HepG2 (cell line): ENCODE results near the gene PSKH1. TPM values are rescaled to one million over a fixed set of nuclear protein-coding genes. Genes with fewer than 3 reads are reported as not detected.

Source experiments
- SKIL ChIP-seq: sonication (generic); formaldehyde crosslinking; IDR thresholded peaks from 2 replicates; pipeline ENCODE4 v1.8.0; 2022; ENCODE audit warnings: missing genetic modification reagents, mild to moderate bottlenecking, moderate library complexity, borderline replicate concordance
- TBP ChIP-seq: sonication (generic); formaldehyde crosslinking; IDR thresholded peaks from 2 replicates; pipeline ENCODE4 v1.5.0; 2020; ENCODE audit warnings: missing genetic modification reagents
- ZHX2 ChIP-seq, 2 experiments: sonication (generic) in 1 of 2; formaldehyde crosslinking in 1 of 2; IDR thresholded peaks; 2 replicates each; pipeline versions ENCODE4 v1.6.1 to v1.9.0; 2014 to 2022; ENCODE audit warnings: antibody characterized with exemption in 1 of 2, borderline replicate concordance in 1 of 2, inconsistent platforms in 1 of 2, low read depth in 1 of 2, missing genetic modification reagents in 1 of 2
- ZNF781 ChIP-seq: sonication (generic); formaldehyde crosslinking; IDR thresholded peaks from 2 replicates; pipeline ENCODE4 v1.5.1; 2020; ENCODE audit warnings: borderline replicate concordance, mild to moderate bottlenecking, missing genetic modification reagents; ENCODE audit errors: not compliant biosample characterization
- polyA plus RNA-seq, 8 experiments: library from polyadenylated mRNA; depleted of rRNA in 3 of 8; stranded (reverse) in 7 of 8; unstranded in 1 of 8; fragments of >200 nt; fragmentation: Illumina TruSeq in 4 of 8; extraction: Trizol in 4 of 8; gene quantifications; 2 replicates each; pipeline versions ENCODE4 v1.2.1 to v1.2.3, GENCODE V29; 2011 to 2016; ENCODE audit warnings: low read depth in 4 of 8, missing spikeins in 1 of 8, mixed read lengths in 1 of 8; ENCODE audit not compliant: insufficient read depth in 1 of 8
- total RNA-seq, 5 experiments: library from RNA; depleted of rRNA; stranded (reverse); fragments of >200 nt; fragmentation: Illumina TruSeq; extraction: Trizol; gene quantifications; 2 replicates each; pipeline ENCODE4 v1.2.3, GENCODE V29; 2016; ENCODE audit warnings: low read depth in 1 of 5

PSKH1 gene
- total and polyA plus RNA-seq, 2 of the 13 experiments (the other 11 are each of a cell fraction or from before 2014, with no cell fraction given): 8.4 to 19.1 TPM

GRCh38 chr16:67874372-67874771, 18.7 kb upstream of the PSKH1 start (continued):
- no peak for TF ChIP-seq ZHX2 (IDR thresholded peaks at IDR 0.05; ENCODE audit: low read depth)
- TF ChIP-seq ZHX2 (CRISPR knock-in tag; IDR thresholded peaks at IDR 0.05; ENCODE audit: borderline replicate concordance): no peak
- no peak for TF ChIP-seq TBP (CRISPR knock-in tag)
- no peak for TF ChIP-seq ZNF781 (CRISPR knock-in tag)
- no peak for TF ChIP-seq SKIL (CRISPR knock-in tag)
